ENCODE results near the gene LCP1.

The LCP1 gene

GRCh38 chr13:46127358-46128023 is 54.5 kb downstream of the LCP1 start:
- H3K9ac ChIP-seq (ENCODE audit: low read length in 2 of 2), result no peak overlapping the region
- no peaks in the 10 kb centered on the region for H3K4me1 ChIP-seq (ENCODE audit: control insufficient read depth, insufficient read depth, low read length)
- H3K36me3 ChIP-seq (ENCODE audit: control insufficient read depth in 2 of 2, insufficient read depth in 2 of 2, low read length in 2 of 2), result no peaks in the 10 kb centered on the region
- no peak overlapping the region for H3K27ac ChIP-seq (ENCODE audit: low read length)
- H3K27me3 ChIP-seq (ENCODE audit: control insufficient read depth in 1 of 2, insufficient read depth in 2 of 2, low read length in 2 of 2), result peaks cover 0 to 4% of the 10 kb centered on the region in 2 donors
- H3K9me3 ChIP-seq (ENCODE audit: control insufficient read depth in 2 of 2, low read length in 2 of 2), result no peaks in the 10 kb centered on the region
- H3K4me3 ChIP-seq (ENCODE audit: low read length in 2 of 2), result no peak overlapping the region

- H3K4me1 ChIP-seq (ENCODE audit: control insufficient read depth, insufficient read depth, low read length), result no peaks in the 10 kb centered on the region
- no peaks in the 10 kb centered on the region for H3K36me3 ChIP-seq (ENCODE audit: control insufficient read depth in 2 of 2, insufficient read depth in 2 of 2, low read length in 2 of 2)
- H3K9me3 ChIP-seq (ENCODE audit: control insufficient read depth in 2 of 2, low read length in 2 of 2), result no peaks in the 10 kb centered on the region
- H3K27me3 ChIP-seq (ENCODE audit: control insufficient read depth in 1 of 2, insufficient read depth in 2 of 2, low read length in 2 of 2), result peaks cover 0 to 4% of the 10 kb centered on the region in 2 donors
- H3K27ac ChIP-seq (ENCODE audit: low read length), result no peak overlapping the region
- no peak overlapping the region for H3K4me3 ChIP-seq (ENCODE audit: low read length in 2 of 2)
- H3K9ac ChIP-seq (ENCODE audit: low read length in 2 of 2), result no peak overlapping the region
These were observed 55.2 kb downstream of the LCP1 start for GRCh38 chr13:46126552-46127357.

GRCh38 chr13:46126056-46126455 is 55.9 kb downstream of the LCP1 start:
- no peaks in the 10 kb centered on the region for H3K4me1 ChIP-seq (ENCODE audit: control insufficient read depth, insufficient read depth, low read length)
- no peaks in the 10 kb centered on the region for H3K36me3 ChIP-seq (ENCODE audit: control insufficient read depth in 2 of 2, insufficient read depth in 2 of 2, low read length in 2 of 2)
- H3K27ac ChIP-seq (ENCODE audit: low read length), result no peak overlapping the region
- peaks cover 0 to 4% of the 10 kb centered on the region in 2 donors for H3K27me3 ChIP-seq (ENCODE audit: control insufficient read depth in 1 of 2, insufficient read depth in 2 of 2, low read length in 2 of 2)
- no peak overlapping the region for H3K4me3 ChIP-seq (ENCODE audit: low read length in 2 of 2)
- no peaks in the 10 kb centered on the region for H3K9me3 ChIP-seq (ENCODE audit: control insufficient read depth in 2 of 2, low read length in 2 of 2)
- H3K9ac ChIP-seq (ENCODE audit: low read length in 2 of 2), result no peak overlapping the region

- no peaks in the 10 kb centered on the region for H3K9me3 ChIP-seq (ENCODE audit: control insufficient read depth in 2 of 2, low read length in 2 of 2)
- H3K36me3 ChIP-seq (ENCODE audit: control insufficient read depth in 2 of 2, insufficient read depth in 2 of 2, low read length in 2 of 2), result no peaks in the 10 kb centered on the region
- H3K27ac ChIP-seq (ENCODE audit: low read length), result no peak overlapping the region
- no peak overlapping the region for H3K4me3 ChIP-seq (ENCODE audit: low read length in 2 of 2)
- no peaks in the 10 kb centered on the region for H3K4me1 ChIP-seq (ENCODE audit: control insufficient read depth, insufficient read depth, low read length)
- peaks cover 0 to 2% of the 10 kb centered on the region in 2 donors for H3K27me3 ChIP-seq (ENCODE audit: control insufficient read depth in 1 of 2, insufficient read depth in 2 of 2, low read length in 2 of 2)
- H3K9ac ChIP-seq (ENCODE audit: low read length in 2 of 2), result no peak overlapping the region
These were observed 56.7 kb downstream of the LCP1 start for GRCh38 chr13:46124967-46125933.

GRCh38 chr13:46124531-46124966 is 57.4 kb downstream of the LCP1 start:
- H3K27me3 ChIP-seq (ENCODE audit: control insufficient read depth in 1 of 2, insufficient read depth in 2 of 2, low read length in 2 of 2), result no peaks in the 10 kb centered on the region
- H3K27ac ChIP-seq (ENCODE audit: low read length), result no peak overlapping the region
- no peaks in the 10 kb centered on the region for H3K4me1 ChIP-seq (ENCODE audit: control insufficient read depth, insufficient read depth, low read length)
- H3K9me3 ChIP-seq (ENCODE audit: control insufficient read depth in 2 of 2, low read length in 2 of 2), result no peaks in the 10 kb centered on the region
- no peak overlapping the region for H3K4me3 ChIP-seq (ENCODE audit: low read length in 2 of 2)
- H3K9ac ChIP-seq (ENCODE audit: low read length in 2 of 2), result no peak overlapping the region
- H3K36me3 ChIP-seq (ENCODE audit: control insufficient read depth in 2 of 2, insufficient read depth in 2 of 2, low read length in 2 of 2), result no peaks in the 10 kb centered on the region

- Histone ChIP-seq H3K9ac (ENCODE audit: low read length in 2 of 2) (no peak overlapping the region), H3K27me3 (ENCODE audit: control insufficient read depth in 1 of 2, insufficient read depth in 2 of 2, low read length in 2 of 2) (no peaks in the 10 kb centered on the region), H3K4me3 (ENCODE audit: low read length in 2 of 2) (no peak overlapping the region), H3K4me1 (ENCODE audit: control insufficient read depth, insufficient read depth, low read length) (no peaks in the 10 kb centered on the region), H3K27ac (ENCODE audit: low read length) (no peak overlapping the region), H3K9me3 (ENCODE audit: control insufficient read depth in 2 of 2, low read length in 2 of 2) (no peaks in the 10 kb centered on the region), H3K36me3 (ENCODE audit: control insufficient read depth in 2 of 2, insufficient read depth in 2 of 2, low read length in 2 of 2) (no peaks in the 10 kb centered on the region)
These were observed 59.7 kb downstream of the LCP1 start for GRCh38 chr13:46122304-46122703.

- Histone ChIP-seq H3K4me1 (ENCODE audit: control insufficient read depth, insufficient read depth, low read length) (no peaks in the 10 kb centered on the region), H3K4me3 (ENCODE audit: low read length in 2 of 2) (no peak overlapping the region), H3K9ac (ENCODE audit: low read length in 2 of 2) (no peak overlapping the region), H3K36me3 (ENCODE audit: control insufficient read depth in 2 of 2, insufficient read depth in 2 of 2, low read length in 2 of 2) (no peaks in the 10 kb centered on the region), H3K9me3 (ENCODE audit: control insufficient read depth in 2 of 2, low read length in 2 of 2) (no peaks in the 10 kb centered on the region), H3K27me3 (ENCODE audit: control insufficient read depth in 1 of 2, insufficient read depth in 2 of 2, low read length in 2 of 2) (no peaks in the 10 kb centered on the region), H3K27ac (ENCODE audit: low read length) (no peak overlapping the region)
These were observed 60.3 kb downstream of the LCP1 start for GRCh38 chr13:46121597-46122163.

GRCh38 chr13:46121033-46121432 is 60.9 kb downstream of the LCP1 start:
- no peaks in the 10 kb centered on the region for H3K4me1 ChIP-seq (ENCODE audit: control insufficient read depth, insufficient read depth, low read length)
- H3K27ac ChIP-seq (ENCODE audit: low read length), result no peak overlapping the region
- H3K9ac ChIP-seq (ENCODE audit: low read length in 2 of 2), result no peak overlapping the region
- H3K27me3 ChIP-seq (ENCODE audit: control insufficient read depth in 1 of 2, insufficient read depth in 2 of 2, low read length in 2 of 2), result no peaks in the 10 kb centered on the region
- H3K4me3 ChIP-seq (ENCODE audit: low read length in 2 of 2), result no peak overlapping the region
- no peaks in the 10 kb centered on the region for H3K9me3 ChIP-seq (ENCODE audit: control insufficient read depth in 2 of 2, low read length in 2 of 2)
- H3K36me3 ChIP-seq (ENCODE audit: control insufficient read depth in 2 of 2, insufficient read depth in 2 of 2, low read length in 2 of 2), result no peaks in the 10 kb centered on the region

GRCh38 chr13:46119883-46120614 is 61.9 kb downstream of the LCP1 start:
- Histone ChIP-seq H3K9me3 (ENCODE audit: control insufficient read depth in 2 of 2, low read length in 2 of 2) (no peaks in the 10 kb centered on the region), H3K4me3 (ENCODE audit: low read length in 2 of 2) (no peak overlapping the region), H3K36me3 (ENCODE audit: control insufficient read depth in 2 of 2, insufficient read depth in 2 of 2, low read length in 2 of 2) (no peaks in the 10 kb centered on the region), H3K27ac (ENCODE audit: low read length) (no peak overlapping the region), H3K9ac (ENCODE audit: low read length in 2 of 2) (no peak overlapping the region), H3K4me1 (ENCODE audit: control insufficient read depth, insufficient read depth, low read length) (no peaks in the 10 kb centered on the region), H3K27me3 (ENCODE audit: control insufficient read depth in 1 of 2, insufficient read depth in 2 of 2, low read length in 2 of 2) (no peaks in the 10 kb centered on the region)

All from stomach smooth muscle (tissue), 2 donors.